NCI-H524 (cell line): ENCODE results near the gene LYSMD3.

Experiments used
- DNase-seq, 2 experiments: peaks; one replicate each; lab custom pipeline; 2025; lab: John Stamatoyannopoulos, UW

LYSMD3 gene

GRCh38 chr5:90547072-90547536 is 17.7 kb upstream of the LYSMD3 start:
- DNase-seq: no peak

- no peak for DNase-seq
These were observed 16.9 kb upstream of the LYSMD3 start for GRCh38 chr5:90546216-90546837.

- no peak for DNase-seq
These were observed 16.1 kb upstream of the LYSMD3 start for GRCh38 chr5:90545511-90545910.

- no peak for DNase-seq
These were observed 13.6 kb upstream of the LYSMD3 start for GRCh38 chr5:90542827-90543519.

- no peak for DNase-seq
These were observed 5.5 kb upstream of the LYSMD3 start for GRCh38 chr5:90534922-90535321.

GRCh38 chr5:90533794-90534193 is 4.4 kb upstream of the LYSMD3 start:
- DNase-seq: no peak

GRCh38 chr5:90530736-90531487 is 1.5 kb upstream of the LYSMD3 start:
- no peak for DNase-seq

GRCh38 chr5:90529939-90530677 is 724 bp upstream of the LYSMD3 start:
- peak; percentile 56 to 73 for DNase-seq

- DNase-seq: peak; percentile 9 to 45
These were observed 687 bp downstream of the LYSMD3 start for GRCh38 chr5:90528601-90529193.

GRCh38 chr5:90519081-90519480 is 10.3 kb downstream of the LYSMD3 start:
- no peak for DNase-seq

GRCh38 chr5:90518661-90519060 is 10.7 kb downstream of the LYSMD3 start:
- DNase-seq: no peak

- no peak for DNase-seq
These were observed 14.9 kb downstream of the LYSMD3 start for GRCh38 chr5:90514520-90514919.

GRCh38 chr5:90510438-90510837 is 18.9 kb downstream of the LYSMD3 start:
- no peak for DNase-seq

GRCh38 chr5:90506221-90506620 is 23.2 kb downstream of the LYSMD3 start:
- DNase-seq: no peak

GRCh38 chr5:90504743-90505142 is 24.6 kb downstream of the LYSMD3 start:
- DNase-seq: no peak

GRCh38 chr5:90503596-90503995 is 25.8 kb downstream of the LYSMD3 start:
- no peak for DNase-seq

- DNase-seq: no peak
These were observed 34.2 kb downstream of the LYSMD3 start for GRCh38 chr5:90495146-90495545.

GRCh38 chr5:90494043-90494442 is 35.3 kb downstream of the LYSMD3 start:
- no peak for DNase-seq

- DNase-seq: no peak
These were observed 40.6 kb downstream of the LYSMD3 start for GRCh38 chr5:90488791-90489190.

GRCh38 chr5:90484540-90484939 is 44.8 kb downstream of the LYSMD3 start:
- no peak for DNase-seq

- DNase-seq: no peak
These were observed 46.2 kb downstream of the LYSMD3 start for GRCh38 chr5:90483206-90483605.

- DNase-seq: no peak
These were observed 48.7 kb downstream of the LYSMD3 start for GRCh38 chr5:90480699-90481098.
